Activated CD8-positive, alpha-beta memory T cell treated with anti-CD3 and anti-CD28 coated beads, Interleukin-2, amount 50 U/mL, for 4 hours (primary cell): ENCODE measurements around the gene HOXB5.

ENCODE experiments used
- DNase-seq: peaks from one replicate; pipeline ENCODE4 v3.0.0-alpha.2; 2020

The HOXB5 gene

GRCh38 chr17:48628649-48629410 is 35.3 kb upstream of the HOXB5 start:
- no peak for DNase-seq

- DNase-seq = no peak
Observed at GRCh38 chr17:48627623-48628521, 34.3 kb upstream of the HOXB5 start.

GRCh38 chr17:48627118-48627597 is 33.6 kb upstream of the HOXB5 start:
- DNase-seq = no peak

- DNase-seq = peak; percentile 68
Observed at GRCh38 chr17:48626245-48627117, 32.9 kb upstream of the HOXB5 start, which contains the start of gene HOXB9. Gene HOXB9 (minus strand): TSS chr17:48626358. CDS start chr17:48626269, 89 bp downstream.

GRCh38 chr17:48625495-48626244 is 32.1 kb upstream of the HOXB5 start:
- peak; percentile 52 for DNase-seq

GRCh38 chr17:48624544-48625494 is 31.2 kb upstream of the HOXB5 start:
- DNase-seq = no peak

GRCh38 chr17:48624118-48624517 is 30.5 kb upstream of the HOXB5 start:
- DNase-seq = no peak

GRCh38 chr17:48623583-48623982 is 30.0 kb upstream of the HOXB5 start:
- DNase-seq = no peak

- no peak for DNase-seq
Observed at GRCh38 chr17:48622857-48623256, 29.3 kb upstream of the HOXB5 start.

- no peak for DNase-seq
Observed at GRCh38 chr17:48621410-48622392, 28.1 kb upstream of the HOXB5 start.

- DNase-seq = no peak
Observed at GRCh38 chr17:48620461-48621139, 27.0 kb upstream of the HOXB5 start.

- no peak for DNase-seq
Observed at GRCh38 chr17:48619826-48620449, 26.4 kb upstream of the HOXB5 start.

GRCh38 chr17:48618256-48618896 is 24.8 kb upstream of the HOXB5 start:
- DNase-seq = peak; percentile 86

GRCh38 chr17:48617471-48618255 is 24.1 kb upstream of the HOXB5 start:
- no peak for DNase-seq

GRCh38 chr17:48616717-48617470 is 23.3 kb upstream of the HOXB5 start:
- no peak for DNase-seq
